OCI-LY1 (cell line): Measurements from ENCODE around the gene CHSY1.

ENCODE experiments used
- H2AFZ ChIP-seq: fragments of 200-600 bp; sonication (generic), shearing (Covaris generic); 2 replicates; pipeline ENCODE4 v1.6.0; 2014; ENCODE audit warnings: antibody characterized with exemption, mild to moderate bottlenecking, low read length
- H3F3A ChIP-seq: fragments of 200-600 bp; sonication (generic), shearing (Covaris generic); 2 replicates; pipeline ENCODE4 v1.6.0; 2014; ENCODE audit warnings: mild to moderate bottlenecking, antibody characterized with exemption, low read length, moderate library complexity; ENCODE audit not compliant: insufficient read depth
- H3K27ac ChIP-seq: fragments of 200-600 bp; sonication (generic); 2 replicates; pipeline ENCODE4 v1.5.1; 2014; ENCODE audit warnings: low read length, mixed run types, mild to moderate bottlenecking, low read depth; ENCODE audit not compliant: poor library complexity, severe bottlenecking
- H3K27me3 ChIP-seq: fragments of 200-600 bp; sonication (generic); 2 replicates; pipeline ENCODE4 v1.6.0; 2014; ENCODE audit warnings: antibody characterized with exemption, mild to moderate bottlenecking, low read length, moderate library complexity; ENCODE audit not compliant: insufficient read depth
- H3K36me3 ChIP-seq: fragments of 200-600 bp; sonication (generic); 2 replicates; pipeline ENCODE4 v1.6.1; 2014; ENCODE audit warnings: mild to moderate bottlenecking, antibody characterized with exemption, low read length, moderate library complexity, mixed read lengths; ENCODE audit not compliant: insufficient read depth
- H3K4me1 ChIP-seq: fragments of 200-600 bp; sonication (generic); 2 replicates; pipeline ENCODE4 v1.5.1; 2014; ENCODE audit warnings: mild to moderate bottlenecking, low read length, moderate library complexity; ENCODE audit not compliant: insufficient read depth, severe bottlenecking
- H3K4me2 ChIP-seq: fragments of 200-600 bp; sonication (generic), shearing (Covaris generic); 2 replicates; pipeline ENCODE4 v1.6.1; 2014; ENCODE audit warnings: low read length
- H3K4me3 ChIP-seq: fragments of 200-600 bp; sonication (generic); 2 replicates; pipeline ENCODE4 v1.5.1; 2014; ENCODE audit warnings: low read length, low read depth, mild to moderate bottlenecking, mixed read lengths; ENCODE audit not compliant: poor library complexity, severe bottlenecking
- H3K79me2 ChIP-seq: fragments of 200-600 bp; shearing (Covaris generic); 2 replicates; pipeline ENCODE4 v1.6.1; 2016; ENCODE audit warnings: mixed run types, low read length, mixed read lengths; ENCODE audit not compliant: insufficient read depth
- H3K9ac ChIP-seq: fragments of 200-600 bp; sonication (generic), shearing (Covaris generic); 2 replicates; pipeline ENCODE4 v1.6.1; 2014; ENCODE audit warnings: mild to moderate bottlenecking, low read length, mixed read lengths
- H3K9me2 ChIP-seq: fragments of 200-600 bp; sonication (generic), shearing (Covaris generic); 2 replicates; pipeline ENCODE4 v1.6.1; 2014; ENCODE audit warnings: low read depth, mild to moderate bottlenecking, low read length, mixed read lengths
- H3K9me3 ChIP-seq: fragments of 200-600 bp; shearing (Covaris generic); 2 replicates; pipeline ENCODE4 v1.6.1; 2014; ENCODE audit warnings: low read length, mixed read lengths
- H4K20me1 ChIP-seq: fragments of 200-600 bp; sonication (generic), shearing (Covaris generic); 2 replicates; pipeline ENCODE4 v1.6.0; 2016; ENCODE audit warnings: mild to moderate bottlenecking, low read length; ENCODE audit not compliant: insufficient read depth
- CTCF ChIP-seq: fragments of 200-600 bp; sonication (generic), shearing (Covaris generic); IDR thresholded peaks from 2 replicates; pipeline ENCODE4 v1.5.1; 2017; ENCODE audit warnings: mild to moderate bottlenecking, antibody characterized with exemption, low read length, moderate library complexity, mixed read lengths
- EZH2 ChIP-seq: fragments of 200-600 bp; sonication (generic), shearing (Covaris generic); IDR thresholded peaks from 2 replicates; pipeline ENCODE4 v1.8.0; 2017; ENCODE audit warnings: borderline replicate concordance, mixed run types, mild to moderate bottlenecking, antibody characterized with exemption, low read length, moderate library complexity, mixed read lengths

Gene CHSY1

GRCh38 chr15:101142711-101143110 lies 109.1 kb downstream of the CHSY1 start:
- no peaks in the 10 kb centered on the region for H3K9me2 ChIP-seq
- no peaks in the 10 kb centered on the region for H3K79me2 ChIP-seq
- H3F3A ChIP-seq, result no peaks in the 10 kb centered on the region
- H4K20me1 ChIP-seq, result no peaks in the 10 kb centered on the region
- no peaks in the 10 kb centered on the region for H3K4me1 ChIP-seq
- TF ChIP-seq EZH2 (no peak), CTCF (no peak)
- no peak overlapping the region for H3K4me3 ChIP-seq
- H3K9ac ChIP-seq, result no peak overlapping the region
- no peak overlapping the region for H3K4me2 ChIP-seq
- no peaks in the 10 kb centered on the region for H3K36me3 ChIP-seq
- no peak overlapping the region for H2AFZ ChIP-seq
- no peak overlapping the region for H3K27ac ChIP-seq
- H3K27me3 ChIP-seq, result peaks cover 10% of the 10 kb centered on the region; the same call in 1 of the 2 replicates
- no peaks in the 10 kb centered on the region; the same call in 1 of the 2 replicates for H3K9me3 ChIP-seq

GRCh38 chr15:101141926-101142527 lies 109.8 kb downstream of the CHSY1 start:
- Histone ChIP-seq H3K9me3 (no peaks in the 10 kb centered on the region; the same call in 1 of the 2 replicates), H3K4me2 (no peak overlapping the region), H3K27ac (no peak overlapping the region), H3K4me1 (no peaks in the 10 kb centered on the region), H3F3A (no peaks in the 10 kb centered on the region), H3K9ac (no peak overlapping the region), H3K27me3 (peaks cover 5% of the 10 kb centered on the region; the same call in 1 of the 2 replicates), H4K20me1 (no peaks in the 10 kb centered on the region), H3K79me2 (no peaks in the 10 kb centered on the region), H3K4me3 (no peak overlapping the region), H3K36me3 (no peaks in the 10 kb centered on the region), H3K9me2 (no peaks in the 10 kb centered on the region), H2AFZ (no peak overlapping the region)
- no peak for TF ChIP-seq EZH2

GRCh38 chr15:101140697-101141065 lies 111.2 kb downstream of the CHSY1 start:
- H3K79me2 ChIP-seq, result no peaks in the 10 kb centered on the region
- TF ChIP-seq EZH2, result no peak
- TF ChIP-seq CTCF, result no peak
- no peak overlapping the region for H3K27ac ChIP-seq
- H3K4me3 ChIP-seq, result no peak overlapping the region
- no peak overlapping the region for H3K9ac ChIP-seq
- H3F3A ChIP-seq, result no peaks in the 10 kb centered on the region
- peaks cover 5% of the 10 kb centered on the region; the same call in 1 of the 2 replicates for H3K27me3 ChIP-seq
- H3K4me1 ChIP-seq, result peaks cover 5% of the 10 kb centered on the region
- H4K20me1 ChIP-seq, result no peaks in the 10 kb centered on the region
- H2AFZ ChIP-seq, result no peak overlapping the region
- no peaks in the 10 kb centered on the region for H3K9me2 ChIP-seq
- H3K4me2 ChIP-seq, result no peak overlapping the region
- no peaks in the 10 kb centered on the region for H3K36me3 ChIP-seq
- H3K9me3 ChIP-seq, result no peaks in the 10 kb centered on the region; the same call in 1 of the 2 replicates
